Lower leg skin (tissue), 4 donors: Measurements from ENCODE around the gene MPEG1. TPM values are rescaled to one million over a fixed set of nuclear protein-coding genes. Genes with fewer than 3 reads are reported as not detected.

Experiments used
- DNase-seq, 2 donors: peaks; one replicate each; pipeline ENCODE4 v3.0.0-alpha.2; 2019; ENCODE audit warnings: low spot score in 2 of 2
- H3K4me3 ChIP-seq: fragments of 200-600 bp; sonication (generic); 2 replicates; pipeline ENCODE4 v1.5.1; 2017; ENCODE audit warnings: mild to moderate bottlenecking, low read depth; ENCODE audit not compliant: poor library complexity, severe bottlenecking
- POLR2A ChIP-seq, 2 donors: fragments of 450-650 bp; IDR thresholded peaks; one replicate each; pipeline ENCODE4 v1.6.1; 2016 to 2017; ENCODE audit warnings: antibody characterized with exemption in 2 of 2, mild to moderate bottlenecking in 1 of 2, moderate library complexity in 1 of 2
- WGBS, 2 donors: methylation state at CpG; one replicate each; pipeline ENCODE4 v1.1.5; 2018; 5-methylcytosine and 5-hydroxymethylcytosine counted together
- intact Hi-C: fragments of 100-400 bp; cut with DNase I; formaldehyde crosslinking; loops from one replicate; pipeline ENCODE4 v1.15.0; 2023; ENCODE audit warnings: low total_unique reads
- total RNA-seq, 4 donors: library from RNA; depleted of rRNA; stranded (reverse); fragments of >200 nt; gene quantifications; one replicate each; pipeline ENCODE4 v1.1.0, GENCODE V29; 2016
- TF ChIP-seq, protein P1 (sequence below), 3 donors: fragments of 450-650 bp; IDR thresholded peaks; one replicate each; pipeline ENCODE4 v1.5.1; 2016; ENCODE audit warnings: antibody characterized with exemption in 3 of 3, mild to moderate bottlenecking in 3 of 3, moderate library complexity in 2 of 3

MPEG1 gene
- total RNA-seq, 4 donors from 2014 or later: 2.1 to 6.9 (median 3.8) TPM

DNA sequence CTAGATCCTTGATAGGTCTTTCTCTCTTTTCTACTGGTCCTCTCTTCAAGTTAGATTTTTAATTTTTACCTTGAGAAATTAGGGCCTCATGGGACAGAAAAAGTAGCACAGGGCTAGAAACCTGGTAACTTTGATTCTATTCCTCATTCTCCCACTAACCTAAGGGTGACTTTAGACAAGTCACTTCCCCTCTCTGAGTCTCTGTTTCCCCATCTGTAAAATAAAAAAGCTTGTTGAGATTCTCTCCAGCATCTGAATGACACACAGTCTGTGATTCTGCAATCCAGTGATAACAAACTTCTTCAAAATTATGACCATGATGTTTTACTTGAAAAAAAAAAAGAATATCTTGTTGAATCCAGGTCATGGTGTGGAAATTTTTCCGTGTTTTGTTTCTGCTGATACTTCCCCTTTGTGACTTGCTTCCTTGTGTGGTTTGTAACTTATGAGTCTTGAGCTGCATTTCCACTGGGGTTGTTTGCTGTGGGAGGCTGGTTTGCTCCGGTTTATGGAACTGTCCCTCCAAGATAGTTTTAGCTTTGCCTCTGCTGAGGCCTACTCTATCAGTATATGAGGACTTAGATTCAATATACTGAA lies 9.8 kb upstream of the MPEG1 start:
- DNase-seq: no peak
- 77 to 85% methylated on average over 2 of the region's 2 CpGs for WGBS, 2 donors
- intact Hi-C loops: no loop called here
- no peak for TF ChIP-seq POLR2A (IDR thresholded peaks at IDR 0.05)
- TF ChIP-seq, protein P1, sequence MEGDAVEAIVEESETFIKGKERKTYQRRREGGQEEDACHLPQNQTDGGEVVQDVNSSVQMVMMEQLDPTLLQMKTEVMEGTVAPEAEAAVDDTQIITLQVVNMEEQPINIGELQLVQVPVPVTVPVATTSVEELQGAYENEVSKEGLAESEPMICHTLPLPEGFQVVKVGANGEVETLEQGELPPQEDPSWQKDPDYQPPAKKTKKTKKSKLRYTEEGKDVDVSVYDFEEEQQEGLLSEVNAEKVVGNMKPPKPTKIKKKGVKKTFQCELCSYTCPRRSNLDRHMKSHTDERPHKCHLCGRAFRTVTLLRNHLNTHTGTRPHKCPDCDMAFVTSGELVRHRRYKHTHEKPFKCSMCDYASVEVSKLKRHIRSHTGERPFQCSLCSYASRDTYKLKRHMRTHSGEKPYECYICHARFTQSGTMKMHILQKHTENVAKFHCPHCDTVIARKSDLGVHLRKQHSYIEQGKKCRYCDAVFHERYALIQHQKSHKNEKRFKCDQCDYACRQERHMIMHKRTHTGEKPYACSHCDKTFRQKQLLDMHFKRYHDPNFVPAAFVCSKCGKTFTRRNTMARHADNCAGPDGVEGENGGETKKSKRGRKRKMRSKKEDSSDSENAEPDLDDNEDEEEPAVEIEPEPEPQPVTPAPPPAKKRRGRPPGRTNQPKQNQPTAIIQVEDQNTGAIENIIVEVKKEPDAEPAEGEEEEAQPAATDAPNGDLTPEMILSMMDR (IDR thresholded peaks at IDR 0.05): no peak
- no peak overlapping the region for H3K4me3 ChIP-seq

DNA sequence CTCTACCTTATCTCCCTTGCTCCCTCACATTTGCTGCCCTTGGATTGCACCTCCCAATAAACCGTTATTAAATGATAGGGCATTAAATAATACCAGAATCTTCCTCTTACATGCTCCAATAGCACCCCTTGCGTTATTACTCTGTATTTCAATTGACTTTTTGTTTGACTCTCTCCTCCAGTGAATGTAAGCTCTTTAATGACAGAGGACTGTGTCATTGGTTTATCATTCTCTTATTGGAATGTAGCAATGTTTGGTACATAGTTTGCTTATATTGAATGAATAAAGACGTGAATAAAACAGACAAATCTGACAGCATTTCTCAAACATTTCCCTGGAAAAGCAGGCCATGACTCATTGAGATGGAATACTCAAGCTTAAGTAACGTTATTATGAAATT lies 8.7 kb upstream of the MPEG1 start:
- TF ChIP-seq, protein P1 (IDR thresholded peaks at IDR 0.05): no peak
- no peak for TF ChIP-seq POLR2A (IDR thresholded peaks at IDR 0.05)
- intact Hi-C loops: no loop called here
- no peak overlapping the region for H3K4me3 ChIP-seq
- DNase-seq: no peak
- 45 to 58% methylated on average over 4 of the region's 4 CpGs for WGBS, 2 donors

DNA sequence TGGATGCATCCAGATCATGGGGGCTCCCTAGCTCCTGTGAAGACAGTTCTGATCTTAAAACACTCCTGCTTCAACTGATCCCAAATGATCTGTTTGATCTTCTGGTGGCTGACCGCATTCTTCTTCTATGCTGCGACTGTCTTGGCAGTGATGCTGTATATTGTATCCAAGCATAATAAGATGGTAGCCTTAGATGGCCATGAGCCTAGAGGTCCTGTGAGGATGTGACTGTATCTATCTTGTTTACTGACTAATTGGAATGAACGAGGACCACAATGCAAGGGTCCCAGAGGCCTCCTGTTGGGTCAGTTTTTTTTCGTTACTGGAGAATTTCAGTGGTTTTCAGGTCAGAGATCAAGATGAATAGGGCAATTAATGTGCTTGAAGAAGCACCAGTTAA lies 7.1 kb upstream of the MPEG1 start:
- DNase-seq: no peak
- TF ChIP-seq POLR2A (IDR thresholded peaks at IDR 0.05): no peak
- TF ChIP-seq, protein P1 (IDR thresholded peaks at IDR 0.05): no peak
- intact Hi-C loops: no loop called here
- no peak overlapping the region for H3K4me3 ChIP-seq
- 71 to 82% methylated on average over 4 of the region's 4 CpGs for WGBS, 2 donors

DNA sequence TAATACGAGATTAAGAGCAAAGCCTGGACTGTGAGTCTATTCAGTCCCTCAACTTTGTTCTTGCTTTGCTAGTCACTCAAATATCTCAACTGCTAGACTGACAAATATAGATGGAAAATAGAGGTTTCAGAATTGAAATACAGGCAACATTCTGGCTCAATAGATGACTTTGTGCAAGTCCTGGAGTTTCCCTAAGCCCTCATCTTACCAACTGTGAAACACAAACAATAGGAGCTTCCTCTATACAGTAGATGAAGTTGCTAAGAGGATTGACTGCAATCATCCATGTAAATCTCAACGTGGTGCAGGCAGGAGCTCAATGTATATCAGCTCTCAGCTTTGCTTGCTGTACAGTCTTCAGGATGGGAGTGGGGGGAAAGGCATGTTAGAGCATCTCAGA lies 6.2 kb upstream of the MPEG1 start:
- intact Hi-C loops: no loop called here
- no peak overlapping the region for H3K4me3 ChIP-seq
- TF ChIP-seq, protein P1 (IDR thresholded peaks at IDR 0.05): no peak
- TF ChIP-seq POLR2A (IDR thresholded peaks at IDR 0.05): no peak
- no peak for DNase-seq
- 59 to 64% methylated on average over 2 of the region's 2 CpGs for WGBS, 2 donors

DNA sequence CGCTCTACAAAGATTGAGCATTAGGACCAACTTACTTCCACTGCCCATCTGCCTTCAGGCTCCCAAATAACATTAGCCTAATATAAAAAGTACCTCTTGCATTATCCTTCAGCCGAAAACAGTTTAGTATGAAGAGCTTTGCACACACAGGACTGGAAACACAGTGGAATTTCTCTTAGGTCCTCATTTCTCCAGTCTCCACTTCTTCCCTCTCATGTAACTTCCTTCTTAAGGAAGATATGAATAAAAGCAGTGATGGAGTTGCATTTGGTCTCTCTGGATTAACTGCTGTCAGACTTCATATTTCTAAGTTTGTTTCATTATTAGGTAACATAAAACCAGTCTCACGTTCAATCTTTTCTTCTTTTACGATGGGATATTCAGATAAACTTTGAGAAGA lies 5.6 kb upstream of the MPEG1 start:
- intact Hi-C loops: no loop called here
- WGBS, 2 donors: 88 to 95% methylated on average over 4 of the region's 4 CpGs
- DNase-seq: no peak
- no peak overlapping the region for H3K4me3 ChIP-seq
- TF ChIP-seq POLR2A (IDR thresholded peaks at IDR 0.05): no peak
- TF ChIP-seq, protein P1 (IDR thresholded peaks at IDR 0.05): no peak
